ENCODE results near the gene CCDC47. TPM values are rescaled to one million over a fixed set of nuclear protein-coding genes. Genes with fewer than 3 reads are reported as not detected.
"Not testable (repeated sequence)": the region's sequence is repeated elsewhere in the genome, so short reads cannot be mapped to it uniquely, and the experiment has no call there.

The CCDC47 gene
- total and polyA plus RNA-seq, 2 of the 4 experiments (the other 2 are of a cell fraction): 45.7 to 62.0 TPM

DNA sequence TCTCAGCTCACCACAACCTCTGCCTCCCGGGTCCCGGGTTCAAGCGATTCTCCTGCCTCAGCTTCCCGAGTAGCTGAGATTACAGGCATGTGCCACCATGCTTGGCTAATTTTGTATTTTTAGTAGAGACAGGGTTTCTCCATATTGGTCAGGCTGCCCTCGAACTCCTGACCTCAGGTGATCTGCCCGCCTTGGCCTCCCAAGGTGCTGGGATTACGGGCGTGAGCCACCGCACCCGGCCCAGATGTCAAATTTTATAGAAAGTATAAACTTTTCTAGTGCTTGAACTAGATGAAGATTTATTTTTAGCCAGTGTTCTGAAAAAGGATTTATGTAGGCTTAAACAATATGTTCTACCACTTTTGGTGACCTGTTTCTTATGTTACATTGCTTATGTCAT is 23.0 kb upstream of the CCDC47 start:
- H2AK9ac ChIP-seq (replicated peaks; ENCODE audit: low read depth, low read length, poor library complexity); DNase-seq; dilution Hi-C loops (cut with HindIII; ENCODE audit: low sequenced_read_pairs, unreplicated experiment); H3K4me3 ChIP-seq (ENCODE audit: insufficient read depth, low read depth, low read length); H2BK20ac ChIP-seq (ENCODE audit: low read depth, low read length); H4K5ac ChIP-seq (ENCODE audit: low read depth, low read length); H3K9me3 ChIP-seq (ENCODE audit: control insufficient read depth, insufficient read depth, low read length); H3K4me2 ChIP-seq (ENCODE audit: low read depth, low read length); H3K4ac ChIP-seq (ENCODE audit: low read depth, low read length); H3K27ac ChIP-seq (ENCODE audit: insufficient read depth, low read length); H4K91ac ChIP-seq (ENCODE audit: insufficient read depth, low read depth, low read length); H3K9ac ChIP-seq (ENCODE audit: low read depth, low read length); ATAC-seq (ENCODE audit: low read depth); H3K56ac ChIP-seq (ENCODE audit: extremely low read depth, insufficient read depth, low read length); H3K23ac ChIP-seq (ENCODE audit: low read depth, low read length); POLR2A ChIA-PET (ENCODE audit: unreplicated experiment); H2BK120ac ChIP-seq (ENCODE audit: low read depth, low read length); H4K20me1 ChIP-seq (ENCODE audit: insufficient read depth, low read length); H4K8ac ChIP-seq (ENCODE audit: low read depth in 2 of 2, low read length in 2 of 2); H3K27me3 ChIP-seq (ENCODE audit: control insufficient read depth, insufficient read depth, low read length); H3K14ac ChIP-seq (replicated peaks; ENCODE audit: low read depth, low read length); BruUV-seq (replicated peaks); H2AFZ ChIP-seq (replicated peaks; ENCODE audit: low read length, poor library complexity); H2BK15ac ChIP-seq (ENCODE audit: low read depth, low read length); H2BK5ac ChIP-seq (ENCODE audit: low read depth, low read length, poor library complexity, severe bottlenecking); H2AK5ac ChIP-seq (ENCODE audit: low read depth, low read length); in situ Hi-C loops (cut with MboI; ENCODE audit: low sequenced_read_pairs); H3K9me1 ChIP-seq (ENCODE audit: insufficient read depth, low read length); H3K18ac ChIP-seq (ENCODE audit: low read depth, low read length); H3K4me1 ChIP-seq (ENCODE audit: control insufficient read depth, insufficient read depth, low read length): not testable (repeated sequence)
- intact Hi-C loops (cut with micrococcal nuclease): loop anchor here (5.0 kb wide), 1 partner anchor 39 kb away; no protein-coding TSS in a partner anchor
- WGBS, 2 experiments (ENCODE audit: extremely low coverage in 2 of 2, insufficient read length in 1 of 2): no CpG with 5 or more reads among the region's 10 CpGs
- Histone ChIP-seq H3K36me3 (ENCODE audit: control insufficient read depth, insufficient read depth, low read length) (peaks cover 63% of the 10 kb centered on the region), H3K79me1 (ENCODE audit: low read depth in 1 of 2, low read length in 2 of 2) (peaks cover 32 to 56% of the 10 kb centered on the region in 2 experiments)
- CTCF ChIA-PET: interaction anchor here (0.6 kb wide), 1 partner anchor 1168 kb away, joined by 3 read pairs; no protein-coding TSS in a partner anchor
